Adipocyte (in vitro differentiated cells): ENCODE measurements around the gene OR2Z1.
"Not testable (repeated sequence)": the region's sequence is repeated elsewhere in the genome, so short reads cannot be mapped to it uniquely, and the experiment has no call there.

Experiments
- DNase-seq: peaks from one replicate; pipeline ENCODE4 v3.0.0-alpha.2; 2015; ENCODE audit warnings: low read depth
- H3K27me3 ChIP-seq: replicated peaks from 2 replicates; pipeline ENCODE4 v1.7.0; 2013; ENCODE audit warnings: mild to moderate bottlenecking, low read length, moderate library complexity; ENCODE audit not compliant: control insufficient read depth, insufficient read depth
- H3K36me3 ChIP-seq: 2 replicates; pipeline ENCODE4 v1.7.0; 2013; ENCODE audit warnings: low read length, mild to moderate bottlenecking, moderate library complexity; ENCODE audit not compliant: control insufficient read depth, insufficient read depth, severe bottlenecking
- H3K4me1 ChIP-seq: 2 replicates; pipeline ENCODE4 v1.7.0; 2013; ENCODE audit warnings: mild to moderate bottlenecking, low read length, moderate library complexity; ENCODE audit not compliant: control insufficient read depth, insufficient read depth
- H3K4me3 ChIP-seq: 2 replicates; pipeline ENCODE4 v1.7.0; 2013; ENCODE audit warnings: mild to moderate bottlenecking, low read length, moderate library complexity
- H3K9ac ChIP-seq: 2 replicates; pipeline ENCODE4 v1.7.0; 2013; ENCODE audit warnings: mild to moderate bottlenecking, low read length, moderate library complexity
- H3K9me3 ChIP-seq: 2 replicates; pipeline ENCODE4 v1.7.0; 2013; ENCODE audit warnings: mild to moderate bottlenecking, low read length, moderate library complexity; ENCODE audit not compliant: control insufficient read depth

The OR2Z1 gene

GRCh38 chr19:8705304-8705703 is 16.1 kb upstream of the OR2Z1 start:
- not testable (repeated sequence) for DNase-seq, H3K9me3 ChIP-seq

GRCh38 chr19:8705742-8706141 is 15.7 kb upstream of the OR2Z1 start:
- no peak overlapping the region for H3K9ac ChIP-seq
- H3K4me1 ChIP-seq: no peaks in the 10 kb centered on the region
- no peak overlapping the region for H3K4me3 ChIP-seq
- H3K9me3 ChIP-seq: no peaks in the 10 kb centered on the region
- H3K27me3 ChIP-seq: no peaks in the 10 kb centered on the region
- no peak for DNase-seq
- no peaks in the 10 kb centered on the region for H3K36me3 ChIP-seq

More at GRCh38 chr19:8705304-8705703, 16.1 kb upstream of the OR2Z1 start:
- not testable (repeated sequence) for H3K4me3 ChIP-seq, H3K4me1 ChIP-seq, H3K9ac ChIP-seq, H3K36me3 ChIP-seq, H3K27me3 ChIP-seq

GRCh38 chr19:8710337-8710736 is 11.1 kb upstream of the OR2Z1 start:
- not testable (repeated sequence) for DNase-seq, H3K4me1 ChIP-seq, H3K9ac ChIP-seq, H3K27me3 ChIP-seq, H3K36me3 ChIP-seq, H3K4me3 ChIP-seq
- H3K9me3 ChIP-seq: peaks cover 11% of the 10 kb centered on the region

- no peak for DNase-seq
- no peak overlapping the region for H3K9ac ChIP-seq
These were observed 598 bp downstream of the OR2Z1 start for GRCh38 chr19:8722032-8722431.

GRCh38 chr19:8724276-8724675 is 2.8 kb downstream of the OR2Z1 start:
- Histone ChIP-seq H3K4me3 (no peak overlapping the region), H3K9me3 (peaks cover 1% of the 10 kb centered on the region), H3K4me1 (no peaks in the 10 kb centered on the region), H3K27me3 (no peaks in the 10 kb centered on the region), H3K36me3 (no peaks in the 10 kb centered on the region), H3K9ac (no peak overlapping the region)
- no peak for DNase-seq

More at GRCh38 chr19:8722032-8722431, 598 bp downstream of the OR2Z1 start:
- Histone ChIP-seq H3K4me3 (no peak overlapping the region), H3K9me3 (peaks cover 7% of the 10 kb centered on the region), H3K36me3 (no peaks in the 10 kb centered on the region), H3K27me3 (no peaks in the 10 kb centered on the region), H3K4me1 (no peaks in the 10 kb centered on the region)

- Histone ChIP-seq H3K9me3 (no peaks in the 10 kb centered on the region), H3K36me3 (no peaks in the 10 kb centered on the region), H3K4me3 (no peak overlapping the region), H3K27me3 (no peaks in the 10 kb centered on the region), H3K4me1 (no peaks in the 10 kb centered on the region), H3K9ac (no peak overlapping the region)
- no peak for DNase-seq
These were observed 10.2 kb downstream of the OR2Z1 start for GRCh38 chr19:8731428-8732169.

GRCh38 chr19:8738377-8738776 is 16.9 kb downstream of the OR2Z1 start:
- no peak for DNase-seq
- no peaks in the 10 kb centered on the region for H3K9me3 ChIP-seq
- H3K4me3 ChIP-seq: no peak overlapping the region
- H3K27me3 ChIP-seq: no peaks in the 10 kb centered on the region
- H3K36me3 ChIP-seq: no peaks in the 10 kb centered on the region
- H3K4me1 ChIP-seq: no peaks in the 10 kb centered on the region
- no peak overlapping the region for H3K9ac ChIP-seq

GRCh38 chr19:8739291-8740065 is 18.0 kb downstream of the OR2Z1 start:
- H3K4me3 ChIP-seq, H3K27me3 ChIP-seq, H3K4me1 ChIP-seq, H3K9me3 ChIP-seq, H3K9ac ChIP-seq, H3K36me3 ChIP-seq, DNase-seq: not testable (repeated sequence)

GRCh38 chr19:8767257-8767656 is 45.8 kb downstream of the OR2Z1 start:
- H3K9me3 ChIP-seq, H3K4me1 ChIP-seq, H3K36me3 ChIP-seq, DNase-seq, H3K4me3 ChIP-seq, H3K27me3 ChIP-seq, H3K9ac ChIP-seq: not testable (repeated sequence)

GRCh38 chr19:8769265-8769664 is 47.8 kb downstream of the OR2Z1 start:
- H3K36me3 ChIP-seq, H3K27me3 ChIP-seq, H3K9ac ChIP-seq, DNase-seq, H3K4me3 ChIP-seq, H3K9me3 ChIP-seq, H3K4me1 ChIP-seq: not testable (repeated sequence)

GRCh38 chr19:8773587-8773986 is 52.2 kb downstream of the OR2Z1 start:
- H3K9ac ChIP-seq, H3K27me3 ChIP-seq, DNase-seq, H3K9me3 ChIP-seq, H3K4me3 ChIP-seq, H3K36me3 ChIP-seq, H3K4me1 ChIP-seq: not testable (repeated sequence)
